Measurements from ENCODE around the gene ZNF394.
A peak's percentile ranks its signal among the peaks of the same experiment; 100 is the strongest.

Gene ZNF394

DNA sequence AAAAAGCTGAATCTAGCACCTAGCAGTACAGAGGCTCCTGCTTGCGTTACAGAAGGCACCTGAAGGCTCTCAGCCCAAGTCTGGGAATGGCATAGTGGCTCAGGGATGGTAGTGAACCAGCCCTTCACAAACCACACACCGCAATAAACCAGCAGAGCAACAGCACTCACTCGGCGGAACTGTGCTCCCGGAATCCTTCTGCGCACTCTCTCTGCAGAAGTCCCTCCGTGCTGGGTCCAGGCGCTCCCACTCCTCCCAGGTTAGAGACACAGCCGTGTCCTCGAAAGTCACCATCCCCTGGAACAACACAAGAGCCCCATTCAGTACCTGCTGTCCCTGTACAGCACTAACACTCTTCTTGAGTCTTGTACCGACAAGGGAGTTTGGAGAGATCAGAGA lies 1.5 kb downstream of the ZNF394 start:
- in situ Hi-C loops (cut with HindIII; ENCODE audit: low pct_ligation_motif_present, low pct_unique_long_range_greater_than_20kb, low sequenced_read_pairs): no loop called here
- no peak for DNase-seq

DNA sequence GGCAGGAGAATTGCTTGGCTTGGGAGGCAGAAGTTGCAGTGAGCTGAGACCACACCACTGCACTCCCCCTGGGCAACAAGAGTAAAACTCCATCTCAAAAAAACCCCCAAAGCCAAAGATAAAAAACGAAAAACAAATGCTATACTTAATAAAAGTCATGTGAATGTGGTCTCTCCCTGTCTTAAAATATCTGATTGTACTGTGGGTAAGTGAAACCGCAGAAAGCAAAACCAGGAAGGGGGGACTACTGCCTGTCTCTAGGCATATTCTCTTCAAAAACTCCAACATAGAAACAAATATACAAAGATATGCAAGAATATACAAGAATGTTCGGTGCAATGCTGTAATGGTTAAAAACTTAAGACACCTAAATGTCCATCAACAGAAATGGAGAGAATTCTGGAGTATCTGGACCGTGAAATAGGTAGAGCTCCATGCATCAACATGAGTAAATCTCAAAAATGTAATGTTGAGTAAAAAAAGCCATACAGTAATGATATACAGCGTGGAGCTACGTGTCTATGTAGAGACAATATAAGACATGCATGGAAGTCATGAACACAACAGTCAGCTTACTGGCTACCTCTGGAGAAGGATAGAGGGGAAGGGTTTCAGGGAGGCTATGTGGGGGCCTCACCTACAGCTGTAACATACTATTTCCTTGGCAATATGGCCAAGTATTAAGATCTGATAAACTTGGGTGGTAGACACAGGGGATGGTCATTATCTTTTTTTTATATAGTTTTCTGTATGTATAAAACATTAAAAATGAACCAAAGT lies 2.1 kb downstream of the ZNF394 start:
- DNase-seq: no peak
- in situ Hi-C loops (cut with HindIII; ENCODE audit: low pct_ligation_motif_present, low pct_unique_long_range_greater_than_20kb, low sequenced_read_pairs): no loop called here

DNA sequence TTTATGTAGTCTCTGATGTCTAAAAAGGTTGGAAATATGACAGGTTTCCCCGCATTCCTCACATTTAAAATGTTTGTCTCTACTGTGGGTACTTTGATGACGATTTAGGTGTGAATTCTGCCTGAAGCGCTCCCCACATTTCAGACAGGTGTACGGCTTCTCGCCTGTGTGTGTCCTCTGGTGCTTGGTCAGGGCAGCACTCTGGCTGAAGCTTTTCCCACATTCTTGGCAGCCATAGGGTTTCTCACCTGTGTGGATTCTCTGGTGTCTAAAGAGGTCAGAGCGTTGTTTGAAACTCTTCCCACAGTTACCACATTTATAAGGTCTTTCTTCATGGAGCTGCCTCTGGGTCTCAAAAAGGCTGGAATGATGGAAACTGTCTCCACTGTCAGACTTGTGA lies 6.3 kb downstream of the ZNF394 start:
- peak; percentile 48 for DNase-seq
- in situ Hi-C loops (cut with HindIII; ENCODE audit: low pct_ligation_motif_present, low pct_unique_long_range_greater_than_20kb, low sequenced_read_pairs): no loop called here

DNA sequence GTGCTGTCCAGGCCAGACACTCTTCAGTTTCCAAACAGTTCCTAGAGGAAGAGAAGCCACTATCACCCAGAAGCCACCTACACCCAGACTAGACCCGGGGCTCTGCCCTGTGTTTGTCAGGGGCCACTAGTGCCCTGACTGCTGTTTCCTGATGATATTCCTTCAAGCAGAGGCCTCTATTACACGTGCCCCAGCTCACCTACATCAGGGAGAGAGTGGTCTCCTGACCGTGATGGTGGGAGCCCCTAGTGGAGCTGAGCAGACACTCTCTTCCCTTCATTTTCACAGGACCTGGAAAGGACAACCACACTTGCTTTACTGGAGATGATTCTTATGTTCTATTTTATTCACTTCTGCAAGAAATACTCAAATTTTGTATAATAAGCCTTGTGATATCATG lies 9.2 kb downstream of the ZNF394 start:
- DNase-seq: no peak
- in situ Hi-C loops (cut with HindIII; ENCODE audit: low pct_ligation_motif_present, low pct_unique_long_range_greater_than_20kb, low sequenced_read_pairs): no loop called here

DNA sequence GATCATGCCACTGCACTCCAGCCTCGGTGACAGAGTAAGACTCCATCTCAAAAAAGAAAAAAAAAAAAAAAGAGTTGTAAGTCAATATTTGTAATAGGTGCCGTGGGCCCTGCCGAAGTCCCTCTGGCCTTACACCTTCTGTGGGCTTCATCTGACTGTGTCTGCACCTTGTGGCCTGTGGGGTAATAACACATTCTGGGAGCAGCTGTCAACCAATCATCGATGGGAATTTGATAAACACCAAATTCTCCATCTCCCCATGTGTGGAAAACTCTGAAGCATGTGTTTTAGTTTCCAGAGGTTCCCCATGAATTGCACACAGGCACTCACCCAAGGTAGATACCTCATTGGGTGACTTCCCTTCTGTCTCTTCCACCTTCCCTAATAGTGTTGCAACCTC lies 10.8 kb downstream of the ZNF394 start:
- in situ Hi-C loops (cut with HindIII; ENCODE audit: low pct_ligation_motif_present, low pct_unique_long_range_greater_than_20kb, low sequenced_read_pairs): no loop called here
- no peak for DNase-seq

- in situ Hi-C loops (cut with HindIII; ENCODE audit: low pct_ligation_motif_present, low pct_unique_long_range_greater_than_20kb, low sequenced_read_pairs): no loop called here
- no peak for DNase-seq
Observed at GRCh38 chr7:99485094-99485493, 15.0 kb downstream of the ZNF394 start.

DNA sequence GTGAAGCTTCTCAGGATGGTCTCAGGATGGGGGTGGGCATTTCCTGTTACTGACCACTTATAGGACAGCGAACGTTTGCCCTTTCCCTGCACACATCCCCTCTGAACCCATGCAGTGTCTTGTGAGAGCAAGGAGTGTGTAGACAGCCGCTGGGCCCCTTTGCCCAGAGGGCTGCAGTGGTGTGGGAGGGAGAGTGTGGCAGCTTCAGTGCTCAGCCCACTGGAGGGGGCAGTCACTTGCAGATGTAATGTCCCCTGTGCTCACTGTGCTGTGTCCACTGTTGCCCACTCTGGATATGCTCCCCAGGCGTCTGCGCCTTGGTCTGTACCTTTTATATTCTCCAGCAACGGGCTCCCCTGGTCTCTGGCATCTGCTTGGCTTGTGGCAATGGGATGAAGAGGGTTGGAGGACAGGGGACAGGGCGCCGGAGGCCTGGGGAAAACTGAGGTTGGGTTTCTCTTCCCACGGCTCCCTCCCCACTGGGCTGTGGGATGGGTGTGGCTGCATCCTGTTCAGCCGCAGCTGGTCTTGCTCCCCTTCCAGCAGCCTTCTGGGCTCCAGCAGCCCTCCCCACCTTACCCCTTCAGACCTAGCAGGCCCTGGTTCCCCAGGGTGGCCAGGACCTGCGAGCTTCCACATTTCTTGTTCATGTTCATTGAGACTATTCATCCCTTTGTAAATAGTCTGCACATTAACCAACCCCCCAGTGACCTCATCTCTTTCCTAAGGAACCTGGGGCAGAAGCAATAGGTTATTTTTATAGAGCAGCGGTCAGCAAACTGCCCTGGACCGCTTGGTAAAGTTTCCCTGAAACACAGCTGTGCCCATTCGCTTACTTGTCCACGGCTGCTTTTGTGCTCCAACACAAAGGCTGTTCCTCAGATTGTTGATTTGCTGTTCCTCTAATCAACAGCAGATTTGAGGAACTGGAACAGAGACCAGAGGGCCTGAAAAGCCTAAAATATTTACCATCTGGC lies 21.3 kb downstream of the ZNF394 start:
- in situ Hi-C loops (cut with HindIII; ENCODE audit: low pct_ligation_motif_present, low pct_unique_long_range_greater_than_20kb, low sequenced_read_pairs): no loop called here
- DNase-seq: no peak

DNA sequence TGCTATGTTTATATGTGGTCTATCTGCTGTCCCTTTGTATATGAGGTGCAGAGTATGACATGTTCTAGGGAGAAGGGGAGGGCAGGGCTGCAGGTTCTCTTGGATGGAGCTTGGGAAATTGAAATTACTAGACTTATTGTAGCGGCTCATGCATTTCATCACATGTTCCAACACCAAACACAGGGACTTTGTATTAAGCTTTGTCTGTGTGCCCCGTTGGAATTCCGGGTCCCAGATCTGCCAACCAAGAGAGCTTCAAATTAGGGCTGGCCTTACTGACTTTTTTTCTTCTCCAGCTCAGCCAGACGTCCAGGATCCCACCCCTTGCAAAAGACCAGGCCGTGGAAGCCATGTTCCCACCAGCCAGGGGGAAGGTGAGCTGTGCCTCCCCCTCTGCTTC lies 24.0 kb downstream of the ZNF394 start:
- DNase-seq: no peak
- in situ Hi-C loops (cut with HindIII; ENCODE audit: low pct_ligation_motif_present, low pct_unique_long_range_greater_than_20kb, low sequenced_read_pairs): no loop called here

DNA sequence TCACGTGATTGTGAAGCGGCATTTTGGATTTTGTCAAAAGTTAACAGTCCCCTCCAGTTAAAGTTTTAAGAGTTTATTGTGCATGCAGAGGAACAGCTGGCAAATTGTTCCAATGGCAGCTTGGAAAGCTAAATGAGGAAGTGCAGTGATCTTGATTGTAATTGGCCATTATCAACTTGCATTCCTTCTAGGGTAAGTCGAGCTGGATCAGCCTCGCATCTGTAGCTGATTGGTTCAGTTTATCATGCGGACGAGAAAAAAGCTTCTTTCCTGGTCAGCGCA lies 26.8 kb downstream of the ZNF394 start:
- in situ Hi-C loops (cut with HindIII; ENCODE audit: low pct_ligation_motif_present, low pct_unique_long_range_greater_than_20kb, low sequenced_read_pairs): no loop called here
- peak; percentile 76 for DNase-seq

- DNase-seq: peak; percentile 99
- in situ Hi-C loops (cut with HindIII; ENCODE audit: low pct_ligation_motif_present, low pct_unique_long_range_greater_than_20kb, low sequenced_read_pairs): no loop called here
Observed at GRCh38 chr7:99472561-99473314, 27.3 kb downstream of the ZNF394 start, which contains the start of gene ZNF789. Gene ZNF789, plus strand, starts transcription at chr7:99472890. Its CDS starts 3,567 bp downstream, at chr7:99476457.

- in situ Hi-C loops (cut with HindIII; ENCODE audit: low pct_ligation_motif_present, low pct_unique_long_range_greater_than_20kb, low sequenced_read_pairs): no loop called here
- no peak for DNase-seq
Observed at GRCh38 chr7:99469381-99470065, 30.6 kb downstream of the ZNF394 start.

- in situ Hi-C loops (cut with HindIII; ENCODE audit: low pct_ligation_motif_present, low pct_unique_long_range_greater_than_20kb, low sequenced_read_pairs): no loop called here
- no peak for DNase-seq
Observed at GRCh38 chr7:99468336-99468918, 31.7 kb downstream of the ZNF394 start.

- no peak for DNase-seq
- in situ Hi-C loops (cut with HindIII; ENCODE audit: low pct_ligation_motif_present, low pct_unique_long_range_greater_than_20kb, low sequenced_read_pairs): no loop called here
Observed at GRCh38 chr7:99465421-99465768, 34.7 kb downstream of the ZNF394 start.

GRCh38 chr7:99461221-99461620 lies 38.9 kb downstream of the ZNF394 start:
- no peak for DNase-seq
- in situ Hi-C loops (cut with HindIII; ENCODE audit: low pct_ligation_motif_present, low pct_unique_long_range_greater_than_20kb, low sequenced_read_pairs): no loop called here

DNA sequence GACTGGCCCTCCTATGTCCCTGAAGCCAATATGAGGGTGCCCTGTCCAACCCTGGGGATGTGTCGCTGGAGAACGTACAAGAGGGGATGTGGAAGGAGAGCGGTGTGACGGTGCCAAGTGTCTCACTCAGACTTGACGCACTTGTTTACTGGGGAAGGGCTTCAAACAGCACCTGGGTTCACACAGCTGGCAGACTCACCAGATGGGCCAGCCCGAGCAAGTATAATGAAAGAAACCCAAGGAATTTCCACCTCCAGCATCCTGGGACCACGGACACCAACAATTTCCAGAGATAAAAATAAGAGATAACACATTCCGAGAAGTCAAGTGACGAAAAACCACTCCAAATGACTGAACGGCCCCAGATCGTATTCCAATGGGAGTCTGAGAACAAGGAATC lies 39.4 kb downstream of the ZNF394 start:
- in situ Hi-C loops (cut with HindIII; ENCODE audit: low pct_ligation_motif_present, low pct_unique_long_range_greater_than_20kb, low sequenced_read_pairs): no loop called here
- no peak for DNase-seq

GRCh38 chr7:99459087-99459486 lies 41.0 kb downstream of the ZNF394 start:
- peak; percentile 67 for DNase-seq
- in situ Hi-C loops (cut with HindIII; ENCODE audit: low pct_ligation_motif_present, low pct_unique_long_range_greater_than_20kb, low sequenced_read_pairs): no loop called here

- in situ Hi-C loops (cut with HindIII; ENCODE audit: low pct_ligation_motif_present, low pct_unique_long_range_greater_than_20kb, low sequenced_read_pairs): no loop called here
- no peak for DNase-seq
Observed at GRCh38 chr7:99457650-99458493, 42.2 kb downstream of the ZNF394 start.
